D721Med (cell line): ENCODE results near the gene CRTC2.

Experiments
- DNase-seq: peaks from one replicate; pipeline ENCODE4 v3.0.0; 2011; ENCODE audit warnings: low spot score; ENCODE audit not compliant: insufficient read length
- FAIRE-seq: peaks from 2 replicates; lab custom pipeline; 2011; peaks lifted over from hg19 to GRCh38; lab: Jason Lieb, UNC
- TF ChIP-seq, protein P1 (sequence below): IDR thresholded peaks from 2 replicates; pipeline ENCODE4 v1.5.1; 2012; ENCODE audit warnings: mild to moderate bottlenecking, control low read depth; ENCODE audit not compliant: insufficient read depth; ENCODE audit errors: missing control alignments

The CRTC2 gene

DNA sequence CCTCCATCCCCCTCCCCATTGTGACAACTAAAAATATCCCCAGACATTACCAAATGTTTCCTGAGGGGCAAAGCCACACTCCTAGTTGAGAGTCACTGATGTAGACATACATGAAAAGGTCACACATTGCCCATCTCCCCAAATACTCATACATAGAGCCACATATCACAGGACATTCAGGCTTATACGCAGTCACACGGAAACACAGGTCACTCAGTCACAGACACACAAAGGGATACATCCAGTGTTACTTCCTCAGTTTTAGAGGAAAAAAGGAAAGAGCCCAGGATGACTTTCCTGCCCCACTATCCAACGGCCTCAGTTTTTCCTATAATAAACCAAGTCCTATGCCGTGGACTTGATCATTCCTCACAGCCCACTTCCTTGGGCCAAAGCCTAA is 3.0 kb upstream of the CRTC2 start:
- FAIRE-seq = no peak
- DNase-seq = no peak
- TF ChIP-seq, protein P1, sequence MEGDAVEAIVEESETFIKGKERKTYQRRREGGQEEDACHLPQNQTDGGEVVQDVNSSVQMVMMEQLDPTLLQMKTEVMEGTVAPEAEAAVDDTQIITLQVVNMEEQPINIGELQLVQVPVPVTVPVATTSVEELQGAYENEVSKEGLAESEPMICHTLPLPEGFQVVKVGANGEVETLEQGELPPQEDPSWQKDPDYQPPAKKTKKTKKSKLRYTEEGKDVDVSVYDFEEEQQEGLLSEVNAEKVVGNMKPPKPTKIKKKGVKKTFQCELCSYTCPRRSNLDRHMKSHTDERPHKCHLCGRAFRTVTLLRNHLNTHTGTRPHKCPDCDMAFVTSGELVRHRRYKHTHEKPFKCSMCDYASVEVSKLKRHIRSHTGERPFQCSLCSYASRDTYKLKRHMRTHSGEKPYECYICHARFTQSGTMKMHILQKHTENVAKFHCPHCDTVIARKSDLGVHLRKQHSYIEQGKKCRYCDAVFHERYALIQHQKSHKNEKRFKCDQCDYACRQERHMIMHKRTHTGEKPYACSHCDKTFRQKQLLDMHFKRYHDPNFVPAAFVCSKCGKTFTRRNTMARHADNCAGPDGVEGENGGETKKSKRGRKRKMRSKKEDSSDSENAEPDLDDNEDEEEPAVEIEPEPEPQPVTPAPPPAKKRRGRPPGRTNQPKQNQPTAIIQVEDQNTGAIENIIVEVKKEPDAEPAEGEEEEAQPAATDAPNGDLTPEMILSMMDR = no peak

GRCh38 chr1:153960206-153960605 is 1.8 kb upstream of the CRTC2 start:
- no peak for FAIRE-seq
- DNase-seq = no peak
- TF ChIP-seq, protein P1 = no peak

DNA sequence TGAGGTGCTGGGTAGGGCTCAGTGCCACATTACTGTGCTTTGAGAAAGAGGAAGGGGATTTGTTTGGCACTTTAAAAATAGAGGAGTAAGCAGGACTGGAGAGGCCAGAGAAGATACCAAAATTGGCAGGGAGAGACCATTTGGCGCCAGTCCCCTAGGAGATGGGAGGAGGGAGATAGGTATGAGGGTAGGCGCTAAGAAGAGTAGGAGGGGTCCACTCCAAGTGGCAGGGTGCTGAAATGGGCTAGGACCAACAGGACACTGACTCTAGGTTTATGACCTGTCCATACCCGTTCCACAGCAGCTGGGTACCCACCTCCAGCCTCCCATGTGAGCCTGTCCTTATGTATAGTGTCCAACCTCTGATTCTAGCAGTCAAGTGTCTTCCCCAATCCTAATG is 1.0 kb upstream of the CRTC2 start:
- TF ChIP-seq, protein P1 = no peak
- DNase-seq (no peak), FAIRE-seq (no peak)

DNA sequence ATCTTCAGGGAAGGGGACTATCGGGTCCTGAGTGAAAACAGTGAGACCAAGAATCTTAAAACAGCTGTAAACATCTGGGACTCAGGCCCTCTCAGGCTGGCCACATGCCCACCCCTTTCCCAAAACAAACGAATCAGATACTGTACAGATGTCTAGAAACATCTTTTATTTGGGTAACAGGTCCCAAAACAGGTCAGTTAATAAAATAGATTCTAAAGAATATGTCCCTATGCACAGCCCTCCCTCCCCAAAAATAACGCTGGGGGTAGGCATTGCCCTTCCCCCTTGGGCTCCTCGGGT is 499 bp upstream of the CRTC2 start:
- DNase-seq = no peak
- FAIRE-seq = no peak
- TF ChIP-seq, protein P1 = no peak

- no peak for FAIRE-seq
- TF ChIP-seq, protein P1 = no peak
- no peak for DNase-seq
Measured at GRCh38 chr1:153957744-153958110, 685 bp downstream of the CRTC2 start.

- FAIRE-seq (no peak), DNase-seq (no peak)
- TF ChIP-seq, protein P1 = no peak
Measured at GRCh38 chr1:153956997-153957715, 1.3 kb downstream of the CRTC2 start.

GRCh38 chr1:153954826-153955225 is 3.6 kb downstream of the CRTC2 start:
- no peak for FAIRE-seq
- TF ChIP-seq, protein P1 = no peak
- DNase-seq = no peak
